Activated CD8-positive, alpha-beta T cell treated with anti-CD3 and anti-CD28 coated beads for 36 hours (primary cell): ENCODE measurements around the gene FAM43B. TPM values are rescaled to one million over a fixed set of nuclear protein-coding genes. Genes with fewer than 3 reads are reported as not detected.

Source experiments
- ATAC-seq: fragments of 200-7000 bp; cut with Tn5 transposase; one replicate; pipeline ENCODE4 v1.10.0; 2021; ENCODE audit warnings: mild to moderate bottlenecking, moderate library complexity
- CTCF ChIA-PET: fragments of 350-600 bp; sonication (Branson Sonifier 250); formaldehyde crosslinking; loops from one replicate; lab custom pipeline; 2021; ENCODE audit warnings: antibody characterized with exemption; lab: Charles Lee
- POLR2A ChIA-PET: fragments of 350-600 bp; sonication (Branson Sonifier 250); formaldehyde crosslinking; loops from one replicate; lab custom pipeline; 2021; ENCODE audit warnings: antibody characterized with exemption; lab: Charles Lee
- DNase-seq: peaks from one replicate; pipeline ENCODE4 v3.0.0-alpha.2; 2020
- H3K27ac Mint-ChIP-seq: one replicate; pipeline ENCODE4 v1.8.0; 2021; ENCODE audit warnings: mild to moderate bottlenecking, mixed read lengths
- H3K27me3 Mint-ChIP-seq: one replicate; pipeline ENCODE4 v1.8.0; 2021; ENCODE audit warnings: mixed read lengths
- H3K36me3 Mint-ChIP-seq: one replicate; pipeline ENCODE4 v1.8.0; 2021; ENCODE audit warnings: low read depth, mixed read lengths
- H3K4me1 Mint-ChIP-seq: one replicate; pipeline ENCODE4 v1.8.0; 2021; ENCODE audit warnings: low read depth, mixed read lengths
- H3K4me3 Mint-ChIP-seq: one replicate; pipeline ENCODE4 v1.8.0; 2021; ENCODE audit warnings: mild to moderate bottlenecking, moderate library complexity, mixed read lengths
- H3K9me3 Mint-ChIP-seq: one replicate; pipeline ENCODE4 v1.8.0; 2021; ENCODE audit warnings: mixed read lengths
- CTCF ChIP-seq: fragments of 200-600 bp; IDR thresholded peaks from one replicate; pipeline ENCODE4 v1.8.0; 2022; ENCODE audit warnings: antibody characterized with exemption, mild to moderate bottlenecking
- intact Hi-C: fragments of 100-400 bp; cut with micrococcal nuclease; formaldehyde crosslinking; loops from one replicate; pipeline ENCODE4 v1.10.0; 2022
- total RNA-seq, 2 experiments: library from RNA; stranded (reverse); gene quantifications; one replicate each; pipeline ENCODE4 v1.2.3, GENCODE V29; 2021

The FAM43B gene
- total RNA-seq, 2 experiments from 2014 or later: not detected

- Mint-ChIP-seq H3K36me3 (no peaks in the 10 kb centered on the region), H3K4me1 (no peaks in the 10 kb centered on the region), H3K27ac (no peak overlapping the region), H3K27me3 (peaks cover 2% of the 10 kb centered on the region), H3K9me3 (no peaks in the 10 kb centered on the region), H3K4me3 (no peak overlapping the region)
- intact Hi-C loops: no loop called here
- no peak for TF ChIP-seq CTCF
- DNase-seq: no peak
- ChIA-PET POLR2A (no interaction called here), CTCF (no interaction called here)
- ATAC-seq: no peak
Observed at GRCh38 chr1:20603504-20604464, 51.4 kb downstream of the FAM43B start.

Other genes starting within 250 kb of the FAM43B start
- gene CAMK2N1, start 66.4 kb upstream of the FAM43B start, total RNA-seq: under 1 TPM; 0.67 to 0.86 TPM
- gene MUL1, start 44.4 kb upstream of the FAM43B start, total RNA-seq: 10 to 100 TPM; 11.9 to 12.0 TPM
- not detected for gene CDA, start 36.5 kb downstream of the FAM43B start, total RNA-seq
- gene PINK1, start 80.9 kb downstream of the FAM43B start, total RNA-seq: 1 to 10 TPM; 2.7 to 3.3 TPM
- gene DDOST, start 108.8 kb downstream of the FAM43B start, total RNA-seq: 100 to 1,000 TPM; 140 to 159 TPM
- gene KIF17, start 165.4 kb downstream of the FAM43B start, total RNA-seq: not detected
- 1 to 10 TPM; 1.3 to 1.6 TPM for gene SH2D5, start 180.1 kb downstream of the FAM43B start, total RNA-seq
- 100 to 1,000 TPM; 219 to 224 TPM for gene HP1BP3, start 234.7 kb downstream of the FAM43B start, total RNA-seq